Tibial nerve (tissue), 4 donors: ENCODE measurements around the gene CLEC16A. TPM values are rescaled to one million over a fixed set of nuclear protein-coding genes. Genes with fewer than 3 reads are reported as not detected.

ENCODE experiments used
- DNase-seq, 2 donors: peaks; one replicate each; pipeline ENCODE4 v3.0.0-alpha.2; 2019; ENCODE audit warnings: low spot score in 2 of 2
- H3K27ac ChIP-seq, 4 donors: fragments of 200-600 bp; sonication (generic) in 3 of 4; one replicate each; pipeline ENCODE4 v1.5.1; 2017 to 2019; ENCODE audit warnings: mild to moderate bottlenecking in 1 of 4
- H3K27me3 ChIP-seq, 2 donors: fragments of 200-600 bp; sonication (generic) in 1 of 2; one replicate each; pipeline versions ENCODE4 v1.5.1 to v1.6.0; 2017 to 2019
- H3K36me3 ChIP-seq, 3 donors: fragments of 200-600 bp; sonication (generic); one replicate each; pipeline ENCODE4 v1.5.1; 2018 to 2019
- H3K4me1 ChIP-seq, 4 donors: fragments of 200-600 bp; sonication (generic) in 3 of 4; one replicate each; pipeline ENCODE4 v1.5.1; 2017 to 2019
- H3K4me3 ChIP-seq, 4 donors: fragments of 200-600 bp; sonication (generic) in 3 of 4; one replicate each; pipeline ENCODE4 v1.5.1; 2017 to 2019; ENCODE audit warnings: mild to moderate bottlenecking in 1 of 4, moderate library complexity in 1 of 4
- H3K9me3 ChIP-seq, 4 donors: fragments of 200-600 bp; sonication (generic) in 3 of 4; one replicate each; pipeline ENCODE4 v1.5.1; 2017 to 2019
- CTCF ChIP-seq, 5 experiments: fragments of 200-600 bp in 3 of 5; fragments of 450-650 bp in 2 of 5; sonication (generic) in 3 of 5; IDR thresholded peaks; one replicate each; pipeline ENCODE4 v1.5.1; 2016 to 2019; ENCODE audit warnings: antibody characterized with exemption in 5 of 5, mild to moderate bottlenecking in 3 of 5, moderate library complexity in 2 of 5
- EP300 ChIP-seq, 2 donors: sonication (generic); formaldehyde crosslinking; IDR thresholded peaks; one replicate each; pipeline ENCODE4 v1.6.1; 2017; ENCODE audit warnings: antibody characterized with exemption in 2 of 2, mild to moderate bottlenecking in 1 of 2
- POLR2A ChIP-seq, 2 donors: fragments of 450-650 bp; IDR thresholded peaks; one replicate each; pipeline ENCODE4 v1.6.1; 2017; ENCODE audit warnings: antibody characterized with exemption in 2 of 2, mild to moderate bottlenecking in 2 of 2, moderate library complexity in 2 of 2
- WGBS, 2 donors: methylation state at CpG; one replicate each; pipeline ENCODE4 v1.1.5; 2018; 5-methylcytosine and 5-hydroxymethylcytosine counted together
- total RNA-seq, 4 donors: library from RNA; depleted of rRNA; stranded (reverse); fragments of >200 nt; gene quantifications; one replicate each; pipeline ENCODE4 v1.1.0, GENCODE V29; 2016

Gene CLEC16A
- total RNA-seq, 4 donors from 2014 or later = 37.4 to 70.2 (median 55.2) TPM

- Histone ChIP-seq H3K27ac (peak overlapping the region in 2 of 4 donors; percentile 48 to 49), H3K4me3 (no peak overlapping the region), H3K9me3 (no peaks in the 10 kb centered on the region), H3K4me1 (peaks cover 0 to 32% (median 0%) of the 10 kb centered on the region in 4 donors), H3K36me3 (peaks cover 0 to 71% (median 8%) of the 10 kb centered on the region in 3 donors), H3K27me3 (no peaks in the 10 kb centered on the region)
- 49 to 55% methylated on average over 19 of the region's 19 CpGs for WGBS, 2 donors
- TF ChIP-seq EP300 (IDR thresholded peaks at IDR 0.05) (peak in 1 of 2 donors; percentile 55), POLR2A (IDR thresholded peaks at IDR 0.05) (no peak)
- DNase-seq = peak in 1 of 2 donors; percentile 31
These were observed 35.6 kb downstream of the CLEC16A start for GRCh38 chr16:10979717-10980601.

GRCh38 chr16:10980813-10981212 is 36.4 kb downstream of the CLEC16A start:
- peaks cover 0 to 64% (median 13%) of the 10 kb centered on the region in 3 donors for H3K36me3 ChIP-seq
- 84 to 94% methylated on average over 3 of the region's 3 CpGs for WGBS, 2 donors
- H3K27me3 ChIP-seq = no peaks in the 10 kb centered on the region
- H3K27ac ChIP-seq = no peak overlapping the region
- no peak for DNase-seq
- peaks cover 0 to 32% (median 0%) of the 10 kb centered on the region in 4 donors for H3K4me1 ChIP-seq
- TF ChIP-seq POLR2A (IDR thresholded peaks at IDR 0.05) (no peak), CTCF (IDR thresholded peaks at IDR 0.05) (no peak), EP300 (IDR thresholded peaks at IDR 0.05) (no peak)
- H3K4me3 ChIP-seq = no peak overlapping the region
- H3K9me3 ChIP-seq = no peaks in the 10 kb centered on the region

GRCh38 chr16:10981697-10982216 is 37.4 kb downstream of the CLEC16A start:
- peaks cover 0 to 32% (median 0%) of the 10 kb centered on the region in 4 donors for H3K4me1 ChIP-seq
- no peaks in the 10 kb centered on the region for H3K27me3 ChIP-seq
- TF ChIP-seq CTCF (IDR thresholded peaks at IDR 0.05) = peak in 1 of 5 experiments; percentile 12
- no peak for TF ChIP-seq EP300 (IDR thresholded peaks at IDR 0.05)
- no peak overlapping the region for H3K27ac ChIP-seq
- no peak for DNase-seq
- H3K9me3 ChIP-seq = no peaks in the 10 kb centered on the region
- WGBS, 2 donors = 84 to 85% methylated on average over 4 of the region's 4 CpGs
- peaks cover 0 to 56% (median 13%) of the 10 kb centered on the region in 3 donors for H3K36me3 ChIP-seq
- H3K4me3 ChIP-seq = no peak overlapping the region

- H3K9me3 ChIP-seq = no peaks in the 10 kb centered on the region
- DNase-seq = peak in 1 of 2 donors; percentile 45
- TF ChIP-seq CTCF (IDR thresholded peaks at IDR 0.05) = no peak
- peak in 1 of 2 donors; percentile 24 for TF ChIP-seq EP300 (IDR thresholded peaks at IDR 0.05)
- no peak for TF ChIP-seq POLR2A (IDR thresholded peaks at IDR 0.05)
- H3K27me3 ChIP-seq = no peaks in the 10 kb centered on the region
- peak overlapping the region in 1 of 4 donors; percentile 45 for H3K27ac ChIP-seq
- 64 to 78% methylated on average over 15 of the region's 15 CpGs for WGBS, 2 donors
- no peak overlapping the region for H3K4me3 ChIP-seq
- H3K4me1 ChIP-seq = peaks cover 0 to 32% (median 0%) of the 10 kb centered on the region in 4 donors
- peaks cover 0 to 52% (median 10%) of the 10 kb centered on the region in 3 donors for H3K36me3 ChIP-seq
These were observed 38.2 kb downstream of the CLEC16A start for GRCh38 chr16:10982465-10983150.

GRCh38 chr16:10983159-10983558 is 38.8 kb downstream of the CLEC16A start:
- H3K4me3 ChIP-seq = no peak overlapping the region
- DNase-seq = no peak
- H3K4me1 ChIP-seq = peaks cover 0 to 32% (median 0%) of the 10 kb centered on the region in 4 donors
- TF ChIP-seq CTCF (IDR thresholded peaks at IDR 0.05) (no peak), POLR2A (IDR thresholded peaks at IDR 0.05) (no peak), EP300 (IDR thresholded peaks at IDR 0.05) (no peak)
- no peaks in the 10 kb centered on the region for H3K9me3 ChIP-seq
- no peak overlapping the region for H3K27ac ChIP-seq
- H3K27me3 ChIP-seq = no peaks in the 10 kb centered on the region
- H3K36me3 ChIP-seq = peaks cover 0 to 47% (median 10%) of the 10 kb centered on the region in 3 donors
- 93 to 95% methylated on average over 8 of the region's 8 CpGs for WGBS, 2 donors
